Measurements from ENCODE around the gene ZNF598.

- no peak for TF ChIP-seq REST (IDR thresholded peaks at IDR 0.05; ENCODE audit: low read depth)
- no peak for TF ChIP-seq CEBPB (IDR thresholded peaks at IDR 0.05)
- TF ChIP-seq RAD21 (IDR thresholded peaks at IDR 0.05; ENCODE audit: low read depth): no peak
- no peak for TF ChIP-seq YY1 (IDR thresholded peaks at IDR 0.05; ENCODE audit: low read depth)
Observed at GRCh38 chr16:1985466-1986150, 24.0 kb downstream of the ZNF598 start.
